Measurements from ENCODE around the gene RRAS.

Gene RRAS

GRCh38 chr19:49658566-49659442 lies 18.9 kb upstream of the RRAS start:
- no peak overlapping the region for H3K27ac ChIP-seq
- no peak overlapping the region for H3K4me3 ChIP-seq
- no peak for TF ChIP-seq CTCF (IDR thresholded peaks at IDR 0.05)
- DNase-seq (ENCODE audit: low spot score) = no peak

- TF ChIP-seq CTCF (IDR thresholded peaks at IDR 0.05) = no peak
- no peak for DNase-seq (ENCODE audit: low spot score)
- H3K27ac ChIP-seq = no peak overlapping the region
- no peak overlapping the region for H3K4me3 ChIP-seq
These were observed 18.2 kb upstream of the RRAS start for GRCh38 chr19:49658139-49658517.

- Histone ChIP-seq H3K27ac (no peak overlapping the region), H3K4me3 (no peak overlapping the region)
- no peak for DNase-seq (ENCODE audit: low spot score)
- no peak for TF ChIP-seq CTCF (IDR thresholded peaks at IDR 0.05)
These were observed 17.7 kb upstream of the RRAS start for GRCh38 chr19:49657493-49658138.

GRCh38 chr19:49656456-49657109 lies 16.6 kb upstream of the RRAS start:
- DNase-seq (ENCODE audit: low spot score) = no peak
- TF ChIP-seq CTCF (IDR thresholded peaks at IDR 0.05) = no peak

GRCh38 chr19:49655570-49656455 lies 15.9 kb upstream of the RRAS start:
- Histone ChIP-seq H3K27ac (no peak overlapping the region), H3K4me3 (no peak overlapping the region)
- no peak for TF ChIP-seq CTCF (IDR thresholded peaks at IDR 0.05)
- DNase-seq (ENCODE audit: low spot score) = no peak

More at GRCh38 chr19:49656456-49657109, 16.6 kb upstream of the RRAS start:
- Histone ChIP-seq H3K4me3 (no peak overlapping the region), H3K27ac (no peak overlapping the region)

- no peak for TF ChIP-seq CTCF (IDR thresholded peaks at IDR 0.05)
- Histone ChIP-seq H3K4me3 (no peak overlapping the region), H3K27ac (no peak overlapping the region)
- no peak for DNase-seq (ENCODE audit: low spot score)
These were observed 14.6 kb upstream of the RRAS start for GRCh38 chr19:49654581-49654980.

All from coronary artery (tissue), 2 donors.